ENCODE measurements around the gene GRIA1. TPM values are rescaled to one million over a fixed set of nuclear protein-coding genes. Genes with fewer than 3 reads are reported as not detected.

GRIA1 gene
- total and polyA plus RNA-seq, 2 of the 13 experiments (the other 11 are each of a cell fraction or from before 2014, with no cell fraction given): not detected

GRCh38 chr5:153617190-153617589 lies 126.7 kb downstream of the GRIA1 start:
- H3K4me1 ChIP-seq (ENCODE audit: insufficient read depth, low read length): no peaks in the 10 kb centered on the region
- DNase-seq (ENCODE audit: low spot score) (no peak), FAIRE-seq (no peak), ATAC-seq (no peak)
- H3K36me3 ChIP-seq (replicated peaks in 1 of 2; ENCODE audit: control insufficient read depth in 1 of 2, insufficient read depth in 2 of 2, low read length in 2 of 2): no peaks in the 10 kb centered on the region
- POLR2A ChIA-PET: no interaction called here
- no peaks in the 10 kb centered on the region for H4K20me1 ChIP-seq (ENCODE audit: insufficient read depth, low read length)
- intact Hi-C loops (cut with micrococcal nuclease; ENCODE audit: unreplicated experiment) (no loop called here), in situ Hi-C loops (cut with HindIII; ENCODE audit: extremely low pct_ligation_motif_present, low pct_unique_long_range_greater_than_20kb) (no loop called here)
- no peaks in the 10 kb centered on the region for H3K79me2 ChIP-seq (ENCODE audit: insufficient read depth, low read length)
- no peak for TF ChIP-seq ZFP41 (CRISPR knock-in tag; IDR thresholded peaks at IDR 0.05; ENCODE audit: borderline replicate concordance)
- no peak for TF ChIP-seq FIP1L1 (IDR thresholded peaks at IDR 0.05; ENCODE audit: borderline replicate concordance, insufficient read depth, low read depth, low read length)
- no peak for TF ChIP-seq MTERF4 (CRISPR knock-in tag; IDR thresholded peaks at IDR 0.05)
- TF ChIP-seq ZSCAN30 (CRISPR knock-in tag; IDR thresholded peaks at IDR 0.05): no peak
- no peak for TF ChIP-seq RFX1 (IDR thresholded peaks at IDR 0.05)
- TF ChIP-seq ZNF138 (CRISPR knock-in tag; IDR thresholded peaks at IDR 0.05; ENCODE audit: low read depth): no peak
- TF ChIP-seq UBTF (CRISPR knock-in tag; IDR thresholded peaks at IDR 0.05): no peak
- no peak for TF ChIP-seq SALL2 (CRISPR knock-in tag; IDR thresholded peaks at IDR 0.05)
- no peak for TF ChIP-seq NBN (conservative IDR thresholded peaks at IDR 0.05)
- no peak for TF ChIP-seq TFDP2 (CRISPR knock-in tag; IDR thresholded peaks at IDR 0.05)
- no peak for TF ChIP-seq ARNT (IDR thresholded peaks at IDR 0.05)
- no peaks in the 10 kb centered on the region for H3K9me3 ChIP-seq (ENCODE audit: low read length)
- H3K4me2 ChIP-seq (ENCODE audit: low read depth, low read length): no peak overlapping the region
- CTCF ChIA-PET (ENCODE audit: low intra/inter-chr PET ratio, low total read pairs): no interaction called here
- BruUV-seq (replicated peaks): no TSS peak
- H3K27me3 ChIP-seq (ENCODE audit: control insufficient read depth in 1 of 2, insufficient read depth in 2 of 2, low read length in 2 of 2): no peaks in the 10 kb centered on the region
- no peak overlapping the region for H3K27ac ChIP-seq (ENCODE audit: extremely low read length, insufficient read depth, low read length)
- H2AFZ ChIP-seq (ENCODE audit: low read length): no peak overlapping the region
- H3K9ac ChIP-seq (ENCODE audit: insufficient read depth, low read depth, low read length): no peak overlapping the region
- H3K4me3 ChIP-seq (replicated peaks in 1 of 3; ENCODE audit: insufficient read depth in 1 of 3, low read depth in 2 of 3, low read length in 3 of 3): no peak overlapping the region
- WGBS (ENCODE audit: low lambda C conversion rate): 2% methylated on average over 4 of the region's 4 CpGs
